ENCODE results near the gene CDK5.

The CDK5 gene

GRCh38 chr7:151060113-151060415 lies 2.4 kb upstream of the CDK5 start:
- Histone ChIP-seq H3K36me3 (ENCODE audit: control insufficient read depth, insufficient read depth, low read length, severe bottlenecking) (peaks cover 7% of the 10 kb centered on the region), H3K27me3 (replicated peaks; ENCODE audit: control insufficient read depth, insufficient read depth, low read length) (no peaks in the 10 kb centered on the region), H3K4me3 (ENCODE audit: low read length) (peak overlapping the region; percentile 94), H3K9me3 (ENCODE audit: control insufficient read depth, low read length) (no peaks in the 10 kb centered on the region), H3K9ac (ENCODE audit: low read length) (peak overlapping the region; percentile 92), H3K4me1 (ENCODE audit: control insufficient read depth, insufficient read depth, low read length) (peaks cover 49% of the 10 kb centered on the region)
- DNase-seq (ENCODE audit: low read depth) = no peak

DNA sequence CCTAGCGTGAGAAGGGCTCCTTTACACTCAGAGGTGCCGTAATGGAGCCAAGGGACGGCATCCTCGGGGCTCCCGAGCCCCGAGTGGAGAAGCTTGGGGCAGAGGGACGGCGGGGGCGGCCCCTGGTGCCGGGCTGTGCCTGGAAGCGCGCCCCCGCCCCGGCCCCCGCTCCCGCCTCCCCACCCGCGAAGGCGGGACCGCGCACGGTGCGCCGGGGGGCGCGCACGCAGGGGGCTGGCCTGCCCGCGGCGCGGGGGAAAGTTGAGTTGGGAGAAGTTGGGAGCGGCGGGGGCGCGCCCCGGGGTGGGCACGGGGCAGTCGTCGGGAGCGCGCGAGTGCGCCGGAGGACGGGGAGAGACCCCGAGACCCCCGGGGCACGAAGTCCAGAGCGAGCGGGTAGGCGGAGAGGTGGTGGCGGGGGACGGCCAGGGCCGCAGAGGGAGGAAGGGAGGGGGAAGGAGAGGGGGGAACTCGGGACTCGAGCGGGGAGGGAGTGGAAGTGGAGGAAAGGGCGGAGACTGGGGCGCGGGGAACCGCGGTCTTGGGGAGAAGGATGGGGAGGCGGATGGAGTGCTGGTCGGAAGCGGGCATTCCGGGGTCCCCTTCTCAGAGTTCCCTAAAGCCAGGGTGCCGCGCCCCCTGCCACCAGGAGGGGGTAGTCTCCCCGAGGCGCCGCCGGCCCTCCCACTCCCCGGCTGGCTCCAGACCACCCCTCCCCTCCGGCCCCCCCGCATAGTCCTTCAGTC lies 1.8 kb upstream of the CDK5 start, which contains the start of gene SLC4A2:
SLC4A2 (plus strand) TSS at position 223 of the 746 bp plus-strand sequence. CDS start 2,399 bp downstream, outside the sequence.
- Histone ChIP-seq H3K36me3 (ENCODE audit: control insufficient read depth, insufficient read depth, low read length, severe bottlenecking) (peaks cover 2% of the 10 kb centered on the region), H3K4me1 (ENCODE audit: control insufficient read depth, insufficient read depth, low read length) (peaks cover 49% of the 10 kb centered on the region), H3K9ac (ENCODE audit: low read length) (peak within 1 kb of the TSS; percentile 92), H3K9me3 (ENCODE audit: control insufficient read depth, low read length) (no peaks in the 10 kb centered on the region), H3K27me3 (replicated peaks; ENCODE audit: control insufficient read depth, insufficient read depth, low read length) (no peaks in the 10 kb centered on the region), H3K4me3 (ENCODE audit: low read length) (peak within 1 kb of the TSS; percentile 94)
- DNase-seq (ENCODE audit: low read depth) = peak; percentile 91

DNA sequence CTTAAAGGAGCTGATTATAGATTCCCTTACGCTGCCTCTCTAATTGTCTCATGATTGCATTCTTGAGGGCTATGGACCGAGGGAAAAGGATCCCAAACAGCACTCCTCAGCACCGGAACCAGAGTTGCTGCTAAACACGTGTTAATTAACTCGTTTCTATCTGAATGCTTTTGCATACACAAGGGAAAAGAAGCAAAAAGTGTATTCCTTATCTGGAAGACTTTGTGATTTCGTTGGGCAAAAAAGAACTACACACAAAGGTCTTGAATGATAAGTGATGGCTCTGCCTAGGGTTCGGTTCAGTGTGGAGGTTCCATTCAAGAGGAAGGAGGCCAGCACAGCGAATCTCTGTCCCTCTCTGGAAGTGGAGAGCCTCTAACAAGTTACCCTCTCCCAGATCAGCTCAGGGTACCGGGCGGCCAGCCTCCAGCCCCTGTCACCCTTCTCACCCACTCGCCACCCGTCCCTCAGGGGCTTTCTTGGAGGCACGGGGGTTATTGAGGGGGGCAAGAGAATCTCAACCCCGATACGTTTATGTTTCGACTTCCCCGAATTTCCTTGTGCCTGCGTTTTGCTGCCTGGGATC lies 1.2 kb upstream of the CDK5 start:
- DNase-seq (ENCODE audit: low read depth) = peak; percentile 50
- H3K27me3 ChIP-seq (replicated peaks; ENCODE audit: control insufficient read depth, insufficient read depth, low read length) = no peaks in the 10 kb centered on the region
- no peaks in the 10 kb centered on the region for H3K9me3 ChIP-seq (ENCODE audit: control insufficient read depth, low read length)
- peak overlapping the region; percentile 94 for H3K4me3 ChIP-seq (ENCODE audit: low read length)
- H3K9ac ChIP-seq (ENCODE audit: low read length) = peak overlapping the region; percentile 92
- H3K4me1 ChIP-seq (ENCODE audit: control insufficient read depth, insufficient read depth, low read length) = peaks cover 49% of the 10 kb centered on the region
- no peaks in the 10 kb centered on the region for H3K36me3 ChIP-seq (ENCODE audit: control insufficient read depth, insufficient read depth, low read length, severe bottlenecking)

DNA sequence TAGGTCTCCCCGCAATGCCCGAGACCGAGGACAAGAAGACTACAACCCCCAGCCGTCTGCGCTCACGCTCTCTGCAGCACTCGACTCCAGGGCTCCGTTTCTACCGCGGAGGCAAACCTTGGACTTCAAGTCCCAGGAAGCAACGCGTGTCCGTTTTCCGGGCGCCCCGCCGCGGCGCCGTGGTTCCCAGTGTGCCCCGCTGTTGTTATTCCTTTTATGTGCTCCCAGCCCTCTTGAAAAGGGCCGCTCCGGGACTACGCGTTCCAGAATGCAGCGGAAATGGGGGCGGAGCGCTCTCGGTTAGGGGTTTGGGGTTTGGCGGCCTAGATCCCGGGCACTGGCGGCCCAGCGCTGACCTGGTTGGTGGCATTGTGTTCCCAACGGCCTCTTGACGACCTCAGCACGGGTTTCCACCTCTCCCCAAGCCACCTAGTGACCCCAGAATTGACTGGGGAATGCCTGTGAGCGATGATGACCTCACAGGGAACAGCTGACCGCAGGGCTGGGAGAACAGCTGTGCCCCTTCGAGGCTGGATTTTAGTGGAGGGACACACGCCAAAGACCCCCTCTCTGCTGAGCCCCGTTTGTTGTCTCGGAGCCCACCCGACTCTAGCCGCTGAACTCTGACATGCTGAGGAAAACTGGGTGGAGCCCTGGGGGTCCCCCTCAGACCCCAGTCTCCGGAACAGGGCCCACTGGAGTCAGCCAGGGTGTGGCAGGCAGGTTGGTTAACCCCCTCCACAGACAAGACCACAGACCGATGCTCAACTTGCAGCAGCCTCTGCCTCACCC lies 488 bp upstream of the CDK5 start:
- H3K27me3 ChIP-seq (replicated peaks; ENCODE audit: control insufficient read depth, insufficient read depth, low read length) = no peaks in the 10 kb centered on the region
- no peaks in the 10 kb centered on the region for H3K36me3 ChIP-seq (ENCODE audit: control insufficient read depth, insufficient read depth, low read length, severe bottlenecking)
- H3K9ac ChIP-seq (ENCODE audit: low read length) = peak overlapping the region; percentile 92
- peaks cover 44% of the 10 kb centered on the region for H3K4me1 ChIP-seq (ENCODE audit: control insufficient read depth, insufficient read depth, low read length)
- peak overlapping the region; percentile 94 for H3K4me3 ChIP-seq (ENCODE audit: low read length)
- H3K9me3 ChIP-seq (ENCODE audit: control insufficient read depth, low read length) = no peaks in the 10 kb centered on the region
- peak; percentile 100 for DNase-seq (ENCODE audit: low read depth)

DNA sequence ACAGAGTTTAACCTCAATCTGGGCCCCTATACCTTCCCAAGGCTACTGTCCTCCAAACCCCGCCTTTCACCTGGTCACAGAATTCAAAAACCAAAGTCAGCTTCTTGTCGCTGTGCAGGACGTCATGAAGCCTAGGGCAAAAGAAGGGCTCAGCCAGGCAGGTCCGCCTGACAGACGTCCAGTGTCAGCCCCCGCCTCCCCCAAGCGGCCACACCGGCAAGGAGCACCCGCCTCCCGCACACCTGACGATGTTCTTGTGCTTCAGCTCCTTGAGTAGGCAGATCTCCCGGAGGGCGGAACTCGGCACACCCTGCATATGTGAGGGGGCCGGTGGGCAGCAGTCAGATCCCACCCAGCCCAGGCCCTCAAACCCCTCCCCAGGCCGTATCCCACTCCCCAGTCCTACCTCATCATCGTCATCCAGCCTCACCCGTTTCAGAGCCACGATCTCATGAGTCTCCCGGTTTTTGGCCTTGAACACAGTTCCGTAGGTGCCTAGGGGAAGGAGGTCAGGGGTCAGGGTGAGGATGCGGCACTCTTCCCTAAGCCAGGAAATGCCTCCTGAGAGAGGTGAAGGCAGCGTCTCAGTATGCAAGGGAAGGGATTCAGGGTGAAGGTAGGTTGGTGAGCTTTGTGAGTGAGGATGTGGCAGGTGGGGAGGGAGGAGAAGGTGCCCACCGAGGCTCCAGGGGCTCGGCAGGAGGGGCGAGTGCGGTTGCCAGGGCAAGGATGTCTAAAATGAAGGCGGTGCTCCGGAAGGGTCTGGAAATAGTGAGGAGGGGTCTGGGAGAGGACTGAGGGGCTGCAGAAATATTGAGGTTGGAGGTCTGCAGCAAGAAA lies 811 bp downstream of the CDK5 start:
- Histone ChIP-seq H3K36me3 (ENCODE audit: control insufficient read depth, insufficient read depth, low read length, severe bottlenecking) (no peaks in the 10 kb centered on the region), H3K4me3 (ENCODE audit: low read length) (peak overlapping the region; percentile 94), H3K4me1 (ENCODE audit: control insufficient read depth, insufficient read depth, low read length) (peaks cover 36% of the 10 kb centered on the region), H3K9me3 (ENCODE audit: control insufficient read depth, low read length) (no peaks in the 10 kb centered on the region), H3K9ac (ENCODE audit: low read length) (peak overlapping the region; percentile 92), H3K27me3 (replicated peaks; ENCODE audit: control insufficient read depth, insufficient read depth, low read length) (no peaks in the 10 kb centered on the region)
- no peak for DNase-seq (ENCODE audit: low read depth)

DNA sequence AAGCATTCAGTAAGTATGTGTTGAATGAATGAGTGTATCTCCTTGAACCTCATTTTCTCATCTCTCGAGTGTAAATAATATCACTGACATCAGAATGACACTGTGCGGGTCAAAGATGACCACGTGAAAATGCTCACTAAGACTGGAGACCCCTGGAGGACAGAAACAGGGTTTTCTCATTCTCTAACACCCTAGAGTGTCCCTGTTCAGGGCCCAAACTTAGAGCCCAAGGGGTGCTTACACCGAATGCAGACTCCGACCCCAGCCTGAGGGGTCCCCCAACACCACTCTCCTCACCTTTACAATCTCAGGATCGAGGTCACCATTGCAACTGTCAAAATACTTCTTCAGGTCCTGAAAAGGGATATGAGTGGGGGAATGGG lies 1.4 kb downstream of the CDK5 start:
- no peaks in the 10 kb centered on the region for H3K9me3 ChIP-seq (ENCODE audit: control insufficient read depth, low read length)
- H3K36me3 ChIP-seq (ENCODE audit: control insufficient read depth, insufficient read depth, low read length, severe bottlenecking) = no peaks in the 10 kb centered on the region
- no peaks in the 10 kb centered on the region for H3K27me3 ChIP-seq (replicated peaks; ENCODE audit: control insufficient read depth, insufficient read depth, low read length)
- H3K4me1 ChIP-seq (ENCODE audit: control insufficient read depth, insufficient read depth, low read length) = peaks cover 29% of the 10 kb centered on the region
- H3K4me3 ChIP-seq (ENCODE audit: low read length) = no peak overlapping the region
- DNase-seq (ENCODE audit: low read depth) = no peak
- no peak overlapping the region for H3K9ac ChIP-seq (ENCODE audit: low read length)

DNA sequence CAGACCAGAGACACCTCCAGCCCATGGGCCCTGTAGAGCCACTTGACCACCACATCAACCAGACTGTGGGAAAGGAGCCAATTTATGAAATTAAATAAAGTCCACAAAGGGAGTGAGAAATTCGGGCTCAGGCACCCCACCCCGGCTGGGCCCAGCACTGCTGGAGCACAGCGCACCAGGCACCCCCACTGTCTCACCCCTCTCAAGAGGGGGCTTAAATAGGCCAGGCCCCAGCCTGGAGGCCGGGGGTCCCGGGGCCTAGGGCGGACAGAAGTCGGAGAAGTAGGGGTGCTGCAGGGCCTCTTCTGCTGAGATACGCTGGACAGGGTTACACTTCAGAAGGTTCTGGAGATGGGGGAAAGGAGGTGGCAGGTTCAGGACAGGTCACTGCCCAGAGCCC lies 3.9 kb downstream of the CDK5 start:
- H3K36me3 ChIP-seq (ENCODE audit: control insufficient read depth, insufficient read depth, low read length, severe bottlenecking) = no peaks in the 10 kb centered on the region
- DNase-seq (ENCODE audit: low read depth) = no peak
- H3K4me3 ChIP-seq (ENCODE audit: low read length) = no peak overlapping the region
- H3K4me1 ChIP-seq (ENCODE audit: control insufficient read depth, insufficient read depth, low read length) = peaks cover 13% of the 10 kb centered on the region
- no peak overlapping the region for H3K9ac ChIP-seq (ENCODE audit: low read length)
- H3K27me3 ChIP-seq (replicated peaks; ENCODE audit: control insufficient read depth, insufficient read depth, low read length) = peaks cover 9% of the 10 kb centered on the region
- H3K9me3 ChIP-seq (ENCODE audit: control insufficient read depth, low read length) = no peaks in the 10 kb centered on the region

- H3K4me3 ChIP-seq (ENCODE audit: low read length) = no peak overlapping the region
- H3K27me3 ChIP-seq (replicated peaks; ENCODE audit: control insufficient read depth, insufficient read depth, low read length) = peaks cover 9% of the 10 kb centered on the region
- DNase-seq (ENCODE audit: low read depth) = no peak
- no peaks in the 10 kb centered on the region for H3K9me3 ChIP-seq (ENCODE audit: control insufficient read depth, low read length)
- peaks cover 8% of the 10 kb centered on the region for H3K4me1 ChIP-seq (ENCODE audit: control insufficient read depth, insufficient read depth, low read length)
- H3K36me3 ChIP-seq (ENCODE audit: control insufficient read depth, insufficient read depth, low read length, severe bottlenecking) = no peaks in the 10 kb centered on the region
- H3K9ac ChIP-seq (ENCODE audit: low read length) = no peak overlapping the region
These were observed 4.6 kb downstream of the CDK5 start for GRCh38 chr7:151053096-151053495.

DNA sequence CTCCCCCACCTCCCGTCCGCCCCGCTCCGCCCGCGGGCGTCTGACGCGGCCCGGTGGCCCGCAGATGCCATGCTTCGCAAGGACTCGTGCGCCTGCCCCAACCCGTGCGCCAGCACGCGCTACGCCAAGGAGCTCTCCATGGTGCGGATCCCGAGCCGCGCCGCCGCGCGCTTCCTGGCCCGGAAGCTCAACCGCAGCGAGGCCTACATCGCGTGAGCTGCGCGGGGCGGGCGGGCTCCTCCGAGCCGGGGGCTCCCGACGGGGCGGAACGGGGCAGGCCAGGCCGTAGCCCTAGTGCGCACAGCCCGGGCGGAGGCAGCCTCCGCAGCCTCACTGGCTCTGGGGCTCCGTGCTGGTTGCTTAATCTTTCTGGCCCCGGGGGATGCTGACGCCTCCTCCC lies 6.6 kb downstream of the CDK5 start:
- Histone ChIP-seq H3K4me3 (ENCODE audit: low read length) (no peak overlapping the region), H3K9me3 (ENCODE audit: control insufficient read depth, low read length) (no peaks in the 10 kb centered on the region), H3K36me3 (ENCODE audit: control insufficient read depth, insufficient read depth, low read length, severe bottlenecking) (no peaks in the 10 kb centered on the region), H3K4me1 (ENCODE audit: control insufficient read depth, insufficient read depth, low read length) (peaks cover 17% of the 10 kb centered on the region), H3K9ac (ENCODE audit: low read length) (no peak overlapping the region), H3K27me3 (replicated peaks; ENCODE audit: control insufficient read depth, insufficient read depth, low read length) (peaks cover 9% of the 10 kb centered on the region)
- DNase-seq (ENCODE audit: low read depth) = peak; percentile 86

DNA sequence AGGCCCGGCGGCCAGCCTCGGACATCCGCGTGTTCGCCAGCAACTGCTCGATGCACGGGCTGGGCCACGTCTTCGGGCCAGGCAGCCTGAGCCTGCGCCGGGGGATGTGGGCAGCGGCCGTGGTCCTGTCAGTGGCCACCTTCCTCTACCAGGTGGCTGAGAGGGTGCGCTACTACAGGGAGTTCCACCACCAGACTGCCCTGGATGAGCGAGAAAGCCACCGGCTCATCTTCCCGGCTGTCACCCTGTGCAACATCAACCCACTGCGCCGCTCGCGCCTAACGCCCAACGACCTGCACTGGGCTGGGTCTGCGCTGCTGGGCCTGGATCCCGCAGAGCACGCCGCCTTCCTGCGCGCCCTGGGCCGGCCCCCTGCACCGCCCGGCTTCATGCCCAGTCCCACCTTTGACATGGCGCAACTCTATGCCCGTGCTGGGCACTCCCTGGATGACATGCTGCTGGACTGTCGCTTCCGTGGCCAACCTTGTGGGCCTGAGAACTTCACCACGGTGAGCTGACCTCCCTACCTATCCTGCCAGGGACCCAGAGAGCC lies 8.7 kb downstream of the CDK5 start:
- Histone ChIP-seq H3K9ac (ENCODE audit: low read length) (no peak overlapping the region), H3K9me3 (ENCODE audit: control insufficient read depth, low read length) (no peaks in the 10 kb centered on the region), H3K27me3 (replicated peaks; ENCODE audit: control insufficient read depth, insufficient read depth, low read length) (peaks cover 9% of the 10 kb centered on the region), H3K36me3 (ENCODE audit: control insufficient read depth, insufficient read depth, low read length, severe bottlenecking) (no peaks in the 10 kb centered on the region), H3K4me1 (ENCODE audit: control insufficient read depth, insufficient read depth, low read length) (peaks cover 26% of the 10 kb centered on the region), H3K4me3 (ENCODE audit: low read length) (no peak overlapping the region)
- DNase-seq (ENCODE audit: low read depth) = no peak
